ENCODE measurements around the gene MPRIP. TPM values are rescaled to one million over a fixed set of nuclear protein-coding genes. Genes with fewer than 3 reads are reported as not detected.

MPRIP gene
- total and polyA plus RNA-seq, 2 of the 13 experiments (the other 11 are each of a cell fraction or from before 2014, with no cell fraction given): 50.2 to 52.4 TPM

GRCh38 chr17:17028878-17029535 is 13.2 kb upstream of the MPRIP start (continued):
- TF ChIP-seq PAF1 (CRISPR knock-in tag; IDR thresholded peaks at IDR 0.05): no peak
- TF ChIP-seq ZNF569 (CRISPR knock-in tag; IDR thresholded peaks at IDR 0.05; ENCODE audit: borderline replicate concordance): no peak
- no peak for TF ChIP-seq NCOA2 (CRISPR knock-in tag; IDR thresholded peaks at IDR 0.05)
- TF ChIP-seq PRDM15 (CRISPR knock-in tag; IDR thresholded peaks at IDR 0.05): no peak
- 0 out of 2 replicates have a peak, but pooled peaks have one; percentile 3 for TF ChIP-seq RARA (CRISPR knock-in tag; IDR thresholded peaks at IDR 0.05)
- peak; percentile 62 for TF ChIP-seq HNF4A (CRISPR knock-in tag; IDR thresholded peaks at IDR 0.05)
- no peak for TF ChIP-seq ATF2 (CRISPR knock-in tag; IDR thresholded peaks at IDR 0.05)
- TF ChIP-seq ZBTB49 (CRISPR knock-in tag; IDR thresholded peaks at IDR 0.05; ENCODE audit: borderline replicate concordance): no peak
- TF ChIP-seq NONO (IDR thresholded peaks at IDR 0.05): no peak
- TF ChIP-seq NONO (CRISPR knock-in tag; conservative IDR thresholded peaks at IDR 0.05): no peak; the same call in 1 of the 2 replicates
- TF ChIP-seq ZBTB26 (CRISPR knock-in tag; IDR thresholded peaks at IDR 0.05; ENCODE audit: borderline replicate concordance): no peak
- no peak for TF ChIP-seq ZNF768 (CRISPR knock-in tag; IDR thresholded peaks at IDR 0.05)
- TF ChIP-seq GRHL1 (CRISPR knock-in tag; conservative IDR thresholded peaks at IDR 0.05): no peak
- no peak for TF ChIP-seq GTF2F1 (IDR thresholded peaks at IDR 0.05; ENCODE audit: low read length)
- TF ChIP-seq DRAP1 (CRISPR knock-in tag; IDR thresholded peaks at IDR 0.05): peak; percentile 65; the same call in 1 of the 2 replicates
- no peak for TF ChIP-seq REPIN1 (CRISPR knock-in tag; IDR thresholded peaks at IDR 0.05; ENCODE audit: borderline replicate concordance, low read depth)
